Nephron (organoid): ENCODE data around the gene ENG.

Experiments
- H3K27ac Mint-ChIP-seq, 3 experiments: 2 replicates each; pipeline ENCODE4 v1.8.0; 2020; ENCODE audit warnings: mixed read lengths in 3 of 3, mild to moderate bottlenecking in 2 of 3, moderate library complexity in 1 of 3
- H3K27me3 Mint-ChIP-seq: 2 replicates; pipeline ENCODE4 v1.8.0; 2021; ENCODE audit warnings: low read depth, mild to moderate bottlenecking, moderate library complexity, mixed read lengths
- H3K36me3 Mint-ChIP-seq: 2 replicates; pipeline ENCODE4 v1.8.0; 2020; ENCODE audit warnings: low read depth, mixed read lengths
- H3K4me1 Mint-ChIP-seq: 2 replicates; pipeline ENCODE4 v1.8.0; 2020; ENCODE audit warnings: mixed read lengths
- H3K4me3 Mint-ChIP-seq, 3 experiments: 2 replicates each; pipeline ENCODE4 v1.8.0; 2020; ENCODE audit warnings: mild to moderate bottlenecking in 3 of 3, mixed read lengths in 3 of 3, moderate library complexity in 2 of 3
- H3K9me3 Mint-ChIP-seq: 2 replicates; pipeline ENCODE4 v1.8.0; 2020; ENCODE audit warnings: mixed read lengths
- CTCF ChIP-seq, 3 experiments: fragments of 200-600 bp; sonication (generic); IDR thresholded peaks; one replicate each; pipeline ENCODE4 v1.5.0; 2021; ENCODE audit warnings: antibody characterized with exemption in 3 of 3; ENCODE audit not compliant: unreplicated experiment in 3 of 3

Gene ENG

GRCh38 chr9:127778280-127779135 is 76.0 kb downstream of the ENG start, which contains the start of gene SH2D3C:
TSS of gene SH2D3C (minus strand) at chr9:127778666. CDS start at chr9:127778627, 39 bp downstream.
- Mint-ChIP-seq H3K27me3 (peaks cover under 1% of the 10 kb centered on the region), H3K4me3 (peak within 1 kb of the TSS; percentile 51 to 67 (median 63)), H3K36me3 (no peaks in the 10 kb centered on the region), H3K27ac (peak within 1 kb of the TSS; percentile 63 to 88 (median 82)), H3K4me1 (peaks cover 12% of the 10 kb centered on the region), H3K9me3 (no peaks in the 10 kb centered on the region)
- no peak for TF ChIP-seq CTCF (IDR thresholded peaks at IDR 0.05; ENCODE audit: unreplicated experiment in 3 of 3)

DNA sequence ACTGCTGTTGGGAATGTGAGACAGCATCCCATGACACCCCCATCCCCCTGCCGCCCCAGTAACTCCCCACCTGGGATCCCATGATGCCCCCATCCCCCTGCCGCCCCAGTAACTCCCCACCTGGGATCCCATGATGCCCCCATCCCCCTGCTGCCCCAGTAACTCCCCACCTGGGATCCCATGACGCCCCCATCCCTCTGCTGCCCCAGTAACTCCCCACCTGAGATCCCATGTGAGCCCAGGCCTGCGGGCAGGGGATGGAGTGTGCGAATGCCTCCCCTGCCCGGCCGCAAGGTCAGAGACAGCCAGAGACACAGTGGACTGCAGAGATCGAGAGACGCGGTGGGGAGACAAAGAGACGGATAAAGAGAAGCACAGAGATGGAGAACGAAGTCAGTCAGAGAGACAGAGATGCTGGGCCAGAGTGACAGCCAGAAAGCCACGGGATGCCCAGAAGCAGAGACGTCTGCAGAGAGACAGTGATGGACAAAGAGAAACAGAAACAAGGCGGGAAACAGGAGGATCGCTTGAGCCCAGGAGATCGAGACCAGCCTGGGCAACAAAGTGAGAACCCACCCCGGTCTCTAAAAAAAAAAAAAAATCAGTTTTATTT is 77.0 kb downstream of the ENG start:
- Mint-ChIP-seq H3K4me3 (peak overlapping the region; percentile 49 to 57 (median 51)), H3K27ac (peak overlapping the region in 2 of 3 experiments; percentile 41 to 48), H3K4me1 (peaks cover 12% of the 10 kb centered on the region), H3K27me3 (peaks cover 3% of the 10 kb centered on the region), H3K36me3 (no peaks in the 10 kb centered on the region), H3K9me3 (no peaks in the 10 kb centered on the region)
- TF ChIP-seq CTCF (IDR thresholded peaks at IDR 0.05; ENCODE audit: unreplicated experiment in 3 of 3), result no peak

- TF ChIP-seq CTCF (IDR thresholded peaks at IDR 0.05; ENCODE audit: unreplicated experiment in 3 of 3), result no peak
- peaks cover 3% of the 10 kb centered on the region for H3K27me3 Mint-ChIP-seq
- H3K4me1 Mint-ChIP-seq, result peaks cover 12% of the 10 kb centered on the region
- H3K27ac Mint-ChIP-seq, result no peak overlapping the region
- H3K36me3 Mint-ChIP-seq, result no peaks in the 10 kb centered on the region
- no peaks in the 10 kb centered on the region for H3K9me3 Mint-ChIP-seq
- peak overlapping the region; percentile 43 to 50 (median 50) for H3K4me3 Mint-ChIP-seq
Measured at GRCh38 chr9:127776924-127777289, 77.6 kb downstream of the ENG start.

DNA sequence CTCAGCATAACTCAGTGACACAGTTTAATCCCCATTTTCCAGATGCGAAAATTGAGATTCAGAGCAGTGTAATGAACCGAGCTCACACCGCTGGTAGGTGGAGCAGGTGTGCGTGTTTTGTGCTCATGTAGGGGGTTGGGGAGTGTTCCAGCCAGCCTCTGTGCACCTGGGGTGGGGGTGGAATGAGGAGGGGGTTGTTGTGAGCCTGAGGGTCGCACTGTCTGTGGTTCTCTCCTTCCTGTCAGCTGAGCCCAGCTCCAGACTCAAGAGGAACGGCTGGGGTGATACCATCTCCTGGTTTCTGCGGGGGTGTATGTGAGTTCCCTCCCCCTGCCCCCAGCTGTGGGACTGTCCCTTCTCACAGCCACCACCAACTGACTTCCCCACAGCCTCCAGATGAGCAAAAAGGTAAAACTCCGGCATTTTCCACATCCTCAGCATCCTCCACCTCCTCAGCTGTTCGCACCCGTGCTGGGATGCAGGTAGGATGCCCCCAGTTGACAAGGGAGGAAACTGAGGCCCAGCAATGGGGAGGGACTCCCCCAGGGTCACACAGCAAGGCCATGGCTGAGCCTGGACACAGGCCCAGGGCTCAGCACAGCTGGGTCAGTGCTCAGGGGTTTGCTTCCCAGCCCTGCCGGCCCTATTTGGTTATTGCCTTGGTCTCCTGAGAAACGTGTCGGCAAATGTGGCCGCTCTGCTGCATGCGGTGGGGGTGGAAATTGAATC is 78.1 kb downstream of the ENG start:
- TF ChIP-seq CTCF (IDR thresholded peaks at IDR 0.05; ENCODE audit: unreplicated experiment in 3 of 3), result no peak
- H3K27ac Mint-ChIP-seq, result peak overlapping the region in 1 of 3 experiments; percentile 40
- peak overlapping the region; percentile 43 to 50 (median 50) for H3K4me3 Mint-ChIP-seq
- no peaks in the 10 kb centered on the region for H3K36me3 Mint-ChIP-seq
- peaks cover 12% of the 10 kb centered on the region for H3K4me1 Mint-ChIP-seq
- H3K27me3 Mint-ChIP-seq, result peaks cover 3% of the 10 kb centered on the region
- H3K9me3 Mint-ChIP-seq, result no peaks in the 10 kb centered on the region

DNA sequence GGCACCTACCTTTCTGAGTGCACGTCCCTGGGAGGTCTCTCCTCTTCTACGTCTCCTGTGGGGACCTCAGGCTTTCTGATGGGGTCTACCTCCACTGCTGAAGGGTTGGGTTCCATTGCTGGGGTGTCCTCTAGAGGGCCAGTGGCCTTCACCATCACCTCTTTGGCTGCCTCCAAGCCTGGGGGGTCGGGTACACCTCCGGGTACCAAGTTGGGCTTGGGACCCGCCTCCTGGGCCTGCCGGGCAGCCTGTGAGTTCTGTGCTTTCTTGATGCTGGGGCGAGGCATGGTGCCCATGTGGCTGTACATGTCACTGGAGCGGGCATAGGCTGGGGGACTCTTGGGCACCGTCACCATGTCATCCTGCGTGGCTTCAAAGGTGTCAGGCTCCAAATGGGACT is 80.5 kb downstream of the ENG start:
- Mint-ChIP-seq H3K36me3 (no peaks in the 10 kb centered on the region), H3K9me3 (no peaks in the 10 kb centered on the region), H3K4me1 (peaks cover 23% of the 10 kb centered on the region), H3K27me3 (peaks cover 3% of the 10 kb centered on the region), H3K27ac (peak overlapping the region in 1 of 3 experiments; percentile 33), H3K4me3 (peak overlapping the region in 1 of 3 experiments; percentile 47)
- no peak for TF ChIP-seq CTCF (IDR thresholded peaks at IDR 0.05; ENCODE audit: unreplicated experiment in 3 of 3)
